SW480 (cell line): ENCODE results near the gene AP4M1.
"Not testable (repeated sequence)": the region's sequence is repeated elsewhere in the genome, so short reads cannot be mapped to it uniquely, and the experiment has no call there.

ENCODE experiments used
- DNase-seq: peaks from one replicate; pipeline ENCODE4 v3.0.0-alpha.2; 2016; ENCODE audit warnings: low spot score

Gene AP4M1

GRCh38 chr7:100109521-100110163 lies 8.2 kb downstream of the AP4M1 start:
- no peak for DNase-seq

- DNase-seq = no peak
Measured at GRCh38 chr7:100111156-100111555, 9.7 kb downstream of the AP4M1 start.

GRCh38 chr7:100111914-100112313 lies 10.5 kb downstream of the AP4M1 start:
- no peak for DNase-seq

- DNase-seq = no peak
Measured at GRCh38 chr7:100115026-100115425, 13.6 kb downstream of the AP4M1 start.

GRCh38 chr7:100118388-100119071 lies 17.1 kb downstream of the AP4M1 start:
- peak; percentile 75 for DNase-seq

GRCh38 chr7:100119072-100119969 lies 17.9 kb downstream of the AP4M1 start, which contains the start of the genes CNPY4 and TAF6:
Gene CNPY4, plus strand, starts transcription at chr7:100119634. Its CDS starts 111 bp downstream, at chr7:100119745.
Gene TAF6, minus strand, starts transcription at chr7:100119358. Its CDS starts 5,149 bp downstream, at chr7:100114209.
- peak; percentile 99 for DNase-seq

- DNase-seq = peak; percentile 91
Measured at GRCh38 chr7:100119970-100120732, 18.7 kb downstream of the AP4M1 start.

- DNase-seq = no peak
Measured at GRCh38 chr7:100120733-100121036, 19.2 kb downstream of the AP4M1 start.

- no peak for DNase-seq
Measured at GRCh38 chr7:100122067-100122466, 20.6 kb downstream of the AP4M1 start.

GRCh38 chr7:100122568-100122967 lies 21.1 kb downstream of the AP4M1 start:
- no peak for DNase-seq

GRCh38 chr7:100124301-100125230 lies 23.1 kb downstream of the AP4M1 start:
- DNase-seq = no peak

GRCh38 chr7:100126239-100126930 lies 24.9 kb downstream of the AP4M1 start:
- no peak for DNase-seq

- DNase-seq = peak; percentile 98
Measured at GRCh38 chr7:100126931-100127865, 25.8 kb downstream of the AP4M1 start, which contains the start of gene MBLAC1. Gene MBLAC1, plus strand, starts transcription at chr7:100126967. Its CDS starts 429 bp downstream, at chr7:100127396.

GRCh38 chr7:100127866-100128636 lies 26.6 kb downstream of the AP4M1 start:
- peak; percentile 57 for DNase-seq

GRCh38 chr7:100128637-100128963 lies 27.2 kb downstream of the AP4M1 start:
- DNase-seq = no peak

- not testable (repeated sequence) for DNase-seq
Measured at GRCh38 chr7:100130220-100130607, 28.8 kb downstream of the AP4M1 start.

GRCh38 chr7:100130608-100131453 lies 29.4 kb downstream of the AP4M1 start:
- DNase-seq = peak; percentile 64
